ENCODE data around the gene TPST2.
"Not testable (repeated sequence)": the region's sequence is repeated elsewhere in the genome, so short reads cannot be mapped to it uniquely, and the experiment has no call there.

Gene TPST2

DNA sequence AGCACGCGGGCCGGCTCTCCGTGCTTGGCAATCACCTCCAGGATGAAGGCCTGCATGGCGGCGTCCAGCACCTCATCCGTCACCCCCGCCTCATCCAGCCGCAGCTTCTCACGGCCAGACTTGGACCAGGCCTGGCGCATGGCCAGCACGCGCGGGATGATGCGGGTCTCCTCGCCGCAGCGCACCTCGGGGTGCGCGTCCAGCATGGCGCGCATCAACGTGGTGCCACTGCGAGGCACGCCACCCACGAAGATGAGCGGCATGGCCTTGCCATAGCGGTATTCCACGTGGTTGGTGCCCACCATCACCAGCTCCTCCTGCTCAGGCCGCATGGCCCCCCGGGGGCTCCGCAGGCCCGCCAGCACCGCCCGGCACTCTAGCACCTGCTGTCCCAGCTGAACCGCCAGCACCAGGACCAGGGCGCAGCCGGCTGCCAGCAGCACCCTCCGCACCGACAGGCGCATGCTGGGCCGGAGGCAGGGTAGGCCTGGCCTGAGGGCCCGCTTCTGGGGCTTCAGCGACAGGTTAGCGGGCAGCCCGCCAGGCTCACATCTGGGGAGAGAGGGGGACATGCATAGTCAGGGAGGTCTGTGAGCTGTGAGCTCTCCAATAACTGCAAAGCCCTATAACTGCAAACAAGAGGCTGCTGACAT, 48.6 kb downstream of the TPST2 start:
- no peak overlapping the region for H3K27ac ChIP-seq
- DNase-seq (ENCODE audit: low read depth, low spot score), result no peak

DNA sequence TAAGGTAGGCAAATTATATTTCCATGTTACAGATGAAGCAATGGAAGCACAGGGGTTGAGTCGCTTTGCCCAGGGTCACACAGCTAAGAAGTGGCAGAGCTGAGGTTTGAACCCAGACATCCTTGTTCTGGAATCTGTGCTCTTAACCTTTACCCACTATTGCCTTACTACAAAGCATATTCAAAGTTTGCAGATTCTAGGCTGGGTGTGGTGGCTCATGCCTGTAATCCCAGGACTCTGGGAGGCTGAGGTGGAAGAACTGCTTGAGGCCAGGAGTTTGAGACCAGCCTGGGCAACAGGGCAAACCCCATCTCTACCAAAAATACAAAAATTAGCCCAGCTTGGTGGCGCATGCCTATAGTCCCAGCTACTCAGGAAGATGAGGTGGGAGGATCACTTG, 49.8 kb downstream of the TPST2 start:
- DNase-seq (ENCODE audit: low read depth, low spot score), result no peak
- no peak overlapping the region for H3K27ac ChIP-seq

DNA sequence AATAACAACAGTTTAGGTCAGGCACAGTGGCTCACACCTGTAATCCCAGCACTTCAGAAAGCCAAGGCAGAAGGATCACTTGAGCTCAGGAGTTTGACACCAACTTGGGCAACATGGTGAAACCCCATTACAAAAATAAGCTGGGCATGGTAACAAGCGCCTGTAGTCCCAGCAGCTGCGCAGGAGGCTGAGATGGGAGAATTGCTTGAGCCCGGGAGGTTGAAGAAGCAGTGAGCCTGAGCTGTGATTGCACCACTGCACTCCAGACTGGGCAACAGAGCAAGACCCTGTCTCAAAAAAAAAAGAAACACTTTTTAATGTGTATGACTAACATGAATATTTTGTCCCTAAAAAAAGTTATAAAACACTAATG, 53.2 kb downstream of the TPST2 start:
- no peak overlapping the region for H3K27ac ChIP-seq
- no peak for DNase-seq (ENCODE audit: low read depth, low spot score)

DNA sequence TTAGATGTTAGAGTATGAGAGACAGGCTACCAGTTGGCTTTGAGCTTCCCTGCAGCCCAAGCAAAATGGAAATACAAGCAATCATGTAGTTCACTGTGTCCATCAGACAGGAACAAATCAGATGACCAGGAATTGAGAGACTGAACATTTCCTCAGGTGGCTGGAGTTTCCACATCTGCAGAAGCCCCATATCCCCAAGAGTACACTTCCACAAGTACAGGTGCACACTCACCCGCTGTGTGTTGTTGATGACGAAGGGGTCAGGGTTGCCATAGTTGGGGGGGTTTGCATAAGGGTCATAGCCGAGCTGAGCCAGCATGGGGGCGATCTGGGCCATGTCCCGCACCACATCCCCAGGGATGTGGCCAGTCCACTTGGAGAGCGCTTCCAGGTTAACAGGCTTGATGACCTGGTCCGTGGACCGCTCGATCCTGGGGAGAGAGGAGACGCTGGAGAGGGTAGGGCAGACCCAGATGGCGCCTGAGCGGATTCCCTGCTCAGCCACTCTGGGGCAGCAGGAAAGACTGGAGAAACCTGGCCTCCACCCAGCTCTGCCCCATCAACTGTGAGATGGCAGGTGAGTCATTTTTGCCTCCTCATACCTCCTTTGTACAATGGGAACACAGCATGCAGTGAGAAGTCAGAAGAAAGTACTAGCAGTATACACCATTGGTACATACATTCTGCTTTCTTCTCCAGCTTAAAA, 53.7 kb downstream of the TPST2 start:
- no peak overlapping the region for H3K27ac ChIP-seq
- DNase-seq (ENCODE audit: low read depth, low spot score), result no peak

DNA sequence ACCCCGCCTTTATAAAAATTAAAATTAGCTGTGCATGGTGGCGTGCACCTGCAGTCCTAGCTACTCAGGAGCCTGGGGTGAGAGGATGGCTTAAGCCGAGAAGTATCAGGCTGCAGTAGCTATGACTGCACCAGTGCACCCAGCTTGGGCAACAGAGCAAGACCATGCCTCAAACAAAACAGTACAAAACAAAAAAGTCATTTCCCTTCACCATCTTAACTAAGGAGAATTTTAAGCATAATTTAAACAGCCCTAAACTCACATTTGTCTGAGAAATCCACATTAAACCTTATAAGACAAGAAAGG, 54.4 kb downstream of the TPST2 start:
- no peak overlapping the region for H3K27ac ChIP-seq
- no peak for DNase-seq (ENCODE audit: low read depth, low spot score)

DNA sequence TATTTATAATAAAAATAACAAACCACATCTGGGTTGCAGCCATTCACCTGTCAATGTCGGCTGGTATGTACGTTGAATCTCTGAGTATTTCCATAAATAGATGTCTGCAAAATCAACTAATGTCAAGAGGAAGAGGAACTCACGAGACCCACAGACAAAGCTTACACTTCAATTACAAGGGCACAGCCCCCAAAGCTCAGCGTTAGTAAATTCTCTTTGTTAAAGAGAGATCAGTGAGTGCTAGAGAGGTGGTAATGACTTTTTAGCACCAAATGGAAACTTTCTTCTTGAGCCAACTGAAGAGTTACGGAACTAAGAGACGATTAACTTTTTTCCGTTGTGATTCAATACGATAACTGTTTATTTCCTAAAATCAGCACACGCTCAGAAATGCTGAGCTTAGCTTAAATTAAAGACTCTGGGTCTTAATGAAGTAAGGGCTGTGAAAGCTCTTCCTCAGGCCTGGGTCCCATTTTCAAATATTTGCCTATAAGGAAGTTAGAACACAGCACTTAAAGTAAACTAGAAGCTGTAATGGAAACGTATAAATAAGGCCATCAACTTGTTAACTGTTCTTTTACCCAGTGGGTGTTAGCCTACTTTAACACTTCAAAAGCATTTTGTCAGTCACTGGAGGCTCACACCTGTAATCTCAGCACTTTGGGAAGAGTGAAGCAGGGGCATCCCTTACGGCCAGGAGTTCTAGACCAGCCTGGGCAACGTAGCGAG, 54.9 kb downstream of the TPST2 start:
- no peak for DNase-seq (ENCODE audit: low read depth, low spot score)
- no peak overlapping the region for H3K27ac ChIP-seq

DNA sequence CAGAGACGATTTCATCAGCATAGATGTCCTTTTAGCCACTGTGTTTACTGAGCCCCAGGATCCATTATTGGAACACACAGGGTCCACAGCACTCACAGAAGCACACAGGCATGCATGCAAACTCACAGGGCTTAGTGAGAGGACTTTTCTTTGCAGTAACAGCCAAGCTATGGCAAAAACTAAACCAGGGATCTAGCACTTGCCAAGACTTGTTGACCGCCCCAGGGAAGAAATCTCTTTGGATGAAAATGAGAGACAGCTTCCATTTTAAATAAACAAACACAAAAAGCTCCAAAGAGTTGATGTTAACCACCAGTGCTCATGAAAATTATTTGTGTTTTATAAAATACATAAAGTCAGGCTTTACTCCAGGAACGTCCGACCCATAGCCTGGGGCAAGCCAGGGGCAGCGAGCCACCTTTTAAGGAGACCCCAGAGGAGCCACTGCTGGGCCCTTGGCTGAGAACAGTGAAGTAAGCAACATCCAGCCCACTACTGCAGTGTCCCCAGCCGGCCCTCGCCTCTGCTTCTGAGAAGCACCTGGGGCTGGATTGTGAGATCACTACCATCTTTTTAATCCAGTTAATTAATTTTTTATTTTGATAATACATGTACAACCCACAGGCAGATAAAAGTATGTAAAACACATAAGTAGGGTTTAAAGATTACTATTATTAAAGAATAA, 55.6 kb downstream of the TPST2 start:
- peak overlapping the region; percentile 50 for H3K27ac ChIP-seq

DNA sequence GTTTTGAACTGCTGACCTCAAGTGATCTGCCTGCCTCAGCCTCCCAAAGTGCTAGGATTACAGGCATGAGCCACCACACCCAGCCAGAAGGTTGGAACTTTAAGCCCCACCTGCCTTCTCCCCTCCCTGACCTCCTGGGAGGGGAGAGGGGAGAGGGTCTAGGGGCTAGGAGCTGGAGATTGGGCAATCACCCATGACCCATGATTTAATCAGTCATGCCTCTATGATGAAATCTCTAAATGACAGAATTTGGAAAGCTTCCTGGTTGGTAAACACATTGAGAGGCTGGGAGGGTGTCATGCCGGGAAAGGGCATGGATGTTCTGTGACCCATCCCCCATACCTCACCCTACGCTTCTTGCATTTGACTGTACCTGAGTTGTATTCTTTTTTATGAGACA, 60.6 kb downstream of the TPST2 start:
- no peak overlapping the region for H3K27ac ChIP-seq
- DNase-seq (ENCODE audit: low read depth, low spot score), result no peak

More for the DNA sequence above, 55.6 kb downstream of the TPST2 start:
- no peak for DNase-seq (ENCODE audit: low read depth, low spot score)

DNA sequence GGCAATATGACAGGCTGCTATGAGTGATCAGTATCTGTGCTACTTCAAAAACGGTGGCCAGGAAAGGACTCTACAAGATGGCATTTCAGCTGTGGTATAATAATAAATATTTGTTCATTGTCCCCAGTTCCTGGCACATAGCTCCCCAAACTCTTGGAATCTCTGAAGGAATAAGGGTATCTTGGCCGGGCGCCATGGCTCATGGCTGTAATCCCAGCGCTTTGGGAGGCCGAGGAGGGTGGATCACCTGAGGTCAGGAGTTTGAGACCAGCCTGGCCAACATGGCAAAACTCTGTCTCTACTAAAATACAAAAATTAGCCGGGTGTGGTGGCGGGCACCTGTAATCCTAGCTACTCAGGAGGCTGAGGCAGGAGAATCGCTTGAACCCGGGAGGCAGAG, 61.4 kb downstream of the TPST2 start:
- not testable (repeated sequence) for H3K27ac ChIP-seq; DNase-seq (ENCODE audit: low read depth, low spot score)

DNA sequence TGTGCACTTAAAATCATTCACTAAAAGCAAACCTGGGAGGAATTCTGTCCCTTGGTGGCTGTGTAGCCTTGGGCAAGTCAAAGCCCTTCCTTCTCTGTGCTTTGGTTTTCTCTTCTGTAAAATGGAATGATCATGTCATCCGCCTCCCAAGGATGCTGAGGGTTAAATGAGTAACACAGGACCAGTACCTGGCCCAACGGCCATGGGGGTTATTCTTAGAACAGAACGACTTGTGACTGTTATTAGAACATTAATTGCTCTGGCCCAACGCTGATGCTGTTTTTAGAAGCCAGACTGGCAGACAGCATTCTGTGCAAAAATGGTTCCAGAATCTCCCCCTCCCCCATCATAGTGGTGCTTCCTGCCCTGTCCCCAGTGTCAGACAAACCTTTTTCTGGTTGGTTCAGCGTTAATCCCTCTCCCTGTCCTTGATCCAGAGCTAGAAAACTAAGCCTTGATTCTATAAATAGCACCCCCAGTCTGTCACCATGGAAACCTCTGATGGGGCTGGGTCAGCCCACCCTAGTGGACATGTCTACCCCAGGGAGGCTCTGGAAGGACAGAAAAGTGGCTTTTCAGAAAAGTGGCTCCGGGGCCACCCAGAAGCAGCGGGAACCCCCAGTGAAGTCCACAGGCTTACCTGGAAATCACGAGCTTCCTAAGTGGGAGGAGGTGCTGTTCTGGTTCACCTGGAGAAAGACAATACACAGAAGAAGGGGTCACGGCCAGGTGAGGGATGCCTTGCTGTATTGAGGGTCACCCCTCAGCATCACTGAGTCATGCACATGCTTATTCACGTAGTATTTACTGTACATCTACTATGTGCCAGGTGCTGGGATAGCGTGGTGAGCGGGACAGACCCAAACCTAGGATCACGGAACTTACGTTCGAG, 62.1 kb downstream of the TPST2 start:
- H3K27ac ChIP-seq, result no peak overlapping the region
- DNase-seq (ENCODE audit: low read depth, low spot score), result no peak

DNA sequence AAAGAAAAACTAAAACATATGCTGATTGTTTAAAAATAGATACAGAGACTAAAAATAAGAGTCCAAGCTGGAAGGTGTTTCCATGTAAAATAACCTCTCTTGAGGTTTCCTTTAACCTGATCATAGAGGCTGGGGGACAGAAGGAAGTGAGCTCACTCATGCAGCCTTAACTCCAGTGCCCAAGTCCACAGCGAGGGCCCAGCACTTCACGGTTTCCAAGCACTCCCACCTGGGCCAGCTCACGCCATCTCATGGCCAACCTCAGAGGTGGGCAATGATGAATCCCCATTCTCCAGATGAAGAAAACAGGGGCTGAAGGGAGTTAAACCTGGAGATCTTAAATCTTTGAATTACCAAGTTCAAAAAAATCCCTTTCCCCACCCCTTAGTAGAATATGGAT, 62.8 kb downstream of the TPST2 start:
- H3K27ac ChIP-seq, result no peak overlapping the region
- no peak for DNase-seq (ENCODE audit: low read depth, low spot score)

DNA sequence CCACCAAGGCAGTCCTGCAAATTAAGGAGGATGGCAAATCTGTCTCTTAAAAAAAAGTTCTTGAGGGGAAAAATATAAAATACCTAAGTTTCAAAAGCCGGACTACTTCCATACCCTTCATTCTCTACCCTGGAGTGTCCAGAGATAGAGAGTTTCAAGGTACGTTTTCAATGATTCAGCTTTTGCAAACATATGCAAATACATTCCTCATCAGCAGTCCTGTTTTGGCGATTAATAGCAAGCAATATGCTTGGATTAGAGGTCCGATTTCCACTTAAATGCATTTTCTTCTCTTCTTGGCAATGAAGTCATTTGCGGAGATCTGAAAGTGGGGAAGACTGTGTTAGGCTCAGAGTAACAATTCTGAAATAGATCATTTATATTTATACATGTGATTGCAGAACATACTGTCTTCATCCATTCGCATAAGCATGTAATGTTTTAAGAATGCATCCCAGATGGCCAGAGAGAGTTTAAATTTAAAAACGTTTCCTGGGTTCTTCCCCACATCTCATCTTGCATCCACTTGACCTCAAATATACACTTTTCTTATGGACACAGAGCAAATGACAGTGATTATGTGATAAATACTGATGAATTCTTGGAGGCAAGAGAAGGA, 63.9 kb downstream of the TPST2 start:
- DNase-seq (ENCODE audit: low read depth, low spot score), result no peak
- H3K27ac ChIP-seq, result no peak overlapping the region

DNA sequence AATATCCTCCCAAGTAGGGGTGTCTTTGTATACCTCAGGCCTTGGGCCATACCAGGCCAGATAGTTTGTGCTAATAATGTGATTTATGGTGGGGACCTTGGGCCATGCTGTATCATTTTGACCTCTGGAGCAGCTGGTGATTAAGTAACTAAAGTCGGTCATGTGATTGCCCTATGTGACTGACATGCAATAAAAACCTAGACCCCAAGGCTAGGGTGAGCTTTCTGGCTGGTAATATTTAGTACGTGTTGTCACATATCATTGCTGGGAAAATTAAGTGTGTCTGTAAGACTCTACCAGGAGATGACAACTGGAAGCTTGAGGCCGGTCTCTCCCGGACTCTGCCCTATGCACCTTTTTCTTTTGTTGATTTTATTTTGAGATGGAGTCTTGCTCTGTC, 65.1 kb downstream of the TPST2 start:
- H3K27ac ChIP-seq, result no peak overlapping the region
- DNase-seq (ENCODE audit: low read depth, low spot score), result no peak

DNA sequence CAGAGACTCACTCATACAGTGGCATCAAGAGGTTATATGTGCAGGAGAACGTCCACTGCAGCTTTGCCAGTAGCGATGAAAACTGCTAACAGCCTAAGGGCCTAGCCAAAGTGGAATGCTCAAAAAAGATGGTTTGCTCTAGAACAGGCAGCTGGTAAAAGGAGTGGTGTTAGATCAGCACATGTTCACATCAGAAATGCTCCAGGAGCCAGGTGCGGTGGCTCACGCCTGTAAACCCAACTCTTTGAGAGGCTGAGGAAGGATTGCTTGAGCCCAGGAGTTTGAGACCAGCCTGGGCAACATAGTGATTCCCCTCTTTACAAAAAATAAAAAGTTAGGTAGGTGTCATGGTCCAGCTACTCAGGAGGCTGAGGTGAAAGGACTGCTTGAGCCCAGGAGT, 67.3 kb downstream of the TPST2 start:
- DNase-seq (ENCODE audit: low read depth, low spot score), result no peak
- no peak overlapping the region for H3K27ac ChIP-seq

DNA sequence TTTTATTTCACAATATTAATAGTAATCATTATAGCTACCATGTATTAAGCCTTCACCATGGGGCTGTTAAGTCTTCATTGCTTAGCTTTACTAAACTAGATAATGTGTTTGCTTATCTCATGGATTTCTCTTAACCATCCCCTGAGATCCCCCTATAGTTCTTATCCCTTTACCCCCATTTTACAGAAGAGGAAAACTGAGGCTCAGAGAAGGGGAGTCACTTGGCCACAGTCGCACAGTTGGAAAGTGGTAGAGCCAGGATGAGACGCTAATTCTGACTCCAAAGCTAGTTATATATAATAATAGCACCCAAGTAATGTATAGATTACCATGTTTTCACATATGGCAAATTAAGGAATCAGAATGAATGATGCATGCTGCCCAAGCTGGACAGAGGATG, 67.9 kb downstream of the TPST2 start:
- no peak overlapping the region for H3K27ac ChIP-seq
- no peak for DNase-seq (ENCODE audit: low read depth, low spot score)

DNA sequence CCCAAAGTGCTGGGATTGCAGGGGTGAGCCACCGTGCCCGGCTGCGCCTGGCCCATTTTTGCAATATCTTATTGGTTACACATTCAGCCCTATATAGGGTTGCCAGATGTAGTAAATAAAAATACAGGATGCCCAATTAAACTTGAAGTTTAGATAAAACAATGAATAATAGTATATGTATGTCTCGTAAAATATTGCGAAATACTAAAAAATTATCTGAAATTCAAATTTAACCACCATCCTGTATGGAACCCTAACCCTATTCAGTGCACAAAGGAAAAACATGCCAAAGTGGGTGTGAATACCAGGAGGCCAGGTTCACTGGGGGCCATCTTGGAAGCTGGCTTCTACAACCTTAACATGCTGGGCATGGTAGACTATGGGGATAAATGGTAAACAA, 72.5 kb downstream of the TPST2 start:
- no peak overlapping the region for H3K27ac ChIP-seq
- no peak for DNase-seq (ENCODE audit: low read depth, low spot score)

DNA sequence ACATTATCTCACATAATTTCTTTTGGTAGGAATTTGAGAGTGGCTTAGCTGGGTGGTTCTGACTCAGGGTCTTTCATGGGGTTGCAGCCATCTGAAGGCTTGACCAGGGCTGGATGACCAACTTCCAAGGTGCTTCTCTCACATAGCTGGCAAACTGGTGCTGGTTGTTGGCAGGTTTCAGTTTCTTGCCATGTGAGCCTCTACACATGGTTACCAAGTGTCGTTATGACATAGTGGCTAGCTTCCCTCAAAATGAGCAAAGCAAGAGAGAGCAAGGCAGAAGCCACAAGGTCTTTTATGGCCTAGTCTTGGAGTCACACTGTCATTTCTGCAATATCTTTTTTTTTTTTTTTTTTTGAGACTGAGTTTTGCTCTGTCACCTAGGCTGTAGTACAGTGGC, 73.4 kb downstream of the TPST2 start:
- no peak for DNase-seq (ENCODE audit: low read depth, low spot score)
- no peak overlapping the region for H3K27ac ChIP-seq

DNA sequence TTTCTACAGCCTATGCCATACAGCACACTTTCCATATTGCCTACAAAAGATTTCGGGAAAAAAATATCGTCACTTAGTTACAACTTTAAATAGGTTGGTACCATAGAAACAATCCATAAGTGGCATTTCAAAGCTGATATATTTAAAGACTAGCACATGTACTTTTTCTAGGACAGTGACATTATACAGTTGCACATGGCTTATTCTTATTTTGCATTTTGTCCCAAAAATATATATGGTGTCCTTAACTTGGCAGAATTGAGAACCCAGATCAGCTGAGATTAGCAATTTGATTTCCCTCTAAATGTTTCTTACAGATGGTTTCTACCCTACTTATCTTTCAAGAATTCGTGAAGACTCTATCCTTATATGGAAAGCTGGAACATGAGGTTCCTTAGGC, 74.0 kb downstream of the TPST2 start:
- DNase-seq (ENCODE audit: low read depth, low spot score), result no peak
- H3K27ac ChIP-seq, result no peak overlapping the region

DNA sequence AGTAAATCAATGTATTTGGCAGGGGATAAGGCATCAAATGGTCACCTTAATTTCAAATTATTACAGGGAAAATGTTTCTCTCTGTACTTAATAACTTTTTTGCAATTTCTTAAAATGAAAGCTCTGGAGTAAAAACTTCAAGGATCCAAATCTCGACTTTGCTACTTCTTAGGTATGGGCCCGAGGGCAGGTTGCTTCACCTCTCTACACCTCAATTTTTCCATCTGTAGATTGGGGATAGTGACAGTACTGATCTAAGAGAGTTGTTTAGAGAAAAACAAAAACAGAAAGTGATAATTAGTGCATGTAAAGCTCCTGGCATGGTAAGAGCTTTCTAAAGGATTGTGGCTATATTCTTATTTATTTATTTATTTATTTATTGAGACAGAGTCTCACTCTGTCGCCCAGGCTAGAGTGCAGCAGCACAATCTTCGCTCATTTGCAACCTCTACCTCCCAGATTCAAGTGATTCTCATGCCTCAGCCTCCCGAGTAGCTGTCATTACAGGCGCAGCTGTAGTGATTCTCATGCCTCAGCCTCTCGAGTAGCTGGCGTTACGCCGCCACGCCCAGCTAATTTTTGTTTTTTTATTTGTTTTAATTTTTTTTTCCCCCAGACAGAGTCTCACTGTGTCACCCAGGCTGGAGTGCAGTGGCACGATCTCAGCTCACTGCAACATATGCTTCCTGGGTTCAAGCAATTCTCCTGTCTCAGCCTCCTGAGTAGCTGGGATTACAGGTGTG, 75.3 kb downstream of the TPST2 start:
- no peak for DNase-seq (ENCODE audit: low read depth, low spot score)

More for the DNA sequence above, 75.3 kb downstream of the TPST2 start:
- no peak overlapping the region for H3K27ac ChIP-seq

Measured in epithelial cell of prostate (primary cell).